ENCODE results near the gene RAX2. TPM values are rescaled to one million over a fixed set of nuclear protein-coding genes. Genes with fewer than 3 reads are reported as not detected.

Gene RAX2
- polyA plus RNA-seq, 1 of the 3 experiments (the other 2 are of a cell fraction): not detected

DNA sequence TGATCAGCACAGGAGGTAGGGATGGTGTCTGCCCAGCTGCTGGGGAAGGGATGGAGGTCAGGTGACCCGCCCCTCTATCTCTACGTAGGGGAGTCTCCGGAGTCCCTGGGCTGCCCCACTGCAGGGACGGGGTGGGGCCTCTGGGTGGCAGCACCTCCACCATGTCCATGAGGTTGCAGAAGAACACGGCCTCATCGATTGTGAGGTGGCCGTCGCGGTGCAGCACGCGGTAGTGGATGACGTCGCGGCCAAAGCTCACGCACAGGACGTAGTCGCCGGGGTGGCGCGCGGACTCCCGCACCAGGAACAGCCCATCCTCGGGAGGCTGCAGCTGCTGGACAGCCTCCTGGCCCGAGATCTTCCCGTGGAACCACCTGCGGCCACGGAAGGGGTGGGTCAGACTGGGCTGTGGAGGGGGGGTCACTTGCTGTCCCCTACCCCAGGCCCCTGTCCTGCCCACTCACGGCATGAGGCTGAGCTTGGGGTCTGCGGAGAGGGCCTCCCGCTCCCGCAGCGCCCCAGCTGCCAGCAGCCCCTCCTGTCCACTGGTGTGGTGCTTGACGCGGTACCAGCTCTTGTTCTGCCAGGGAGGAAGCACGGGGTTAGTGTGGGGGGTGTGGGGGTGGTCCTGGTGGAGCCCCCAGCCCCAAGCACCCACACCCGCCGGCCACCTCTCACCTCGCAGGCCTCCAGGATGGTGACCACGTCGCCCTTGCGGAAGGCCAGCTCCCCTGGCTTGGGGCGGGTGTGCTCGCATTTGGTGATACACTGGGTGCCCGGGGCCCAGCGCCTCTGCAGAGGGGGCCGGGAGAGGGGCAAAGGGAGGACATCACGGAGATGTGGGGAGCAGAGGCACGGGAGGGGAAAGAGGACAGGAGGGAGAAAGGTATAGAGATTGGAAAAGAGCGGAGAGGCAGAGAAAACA, 11.9 kb upstream of the RAX2 start:
- TF ChIP-seq CHD2 (IDR thresholded peaks at IDR 0.05; ENCODE audit: low read length, partially characterized antibody): no peak
- TF ChIP-seq, protein P1, sequence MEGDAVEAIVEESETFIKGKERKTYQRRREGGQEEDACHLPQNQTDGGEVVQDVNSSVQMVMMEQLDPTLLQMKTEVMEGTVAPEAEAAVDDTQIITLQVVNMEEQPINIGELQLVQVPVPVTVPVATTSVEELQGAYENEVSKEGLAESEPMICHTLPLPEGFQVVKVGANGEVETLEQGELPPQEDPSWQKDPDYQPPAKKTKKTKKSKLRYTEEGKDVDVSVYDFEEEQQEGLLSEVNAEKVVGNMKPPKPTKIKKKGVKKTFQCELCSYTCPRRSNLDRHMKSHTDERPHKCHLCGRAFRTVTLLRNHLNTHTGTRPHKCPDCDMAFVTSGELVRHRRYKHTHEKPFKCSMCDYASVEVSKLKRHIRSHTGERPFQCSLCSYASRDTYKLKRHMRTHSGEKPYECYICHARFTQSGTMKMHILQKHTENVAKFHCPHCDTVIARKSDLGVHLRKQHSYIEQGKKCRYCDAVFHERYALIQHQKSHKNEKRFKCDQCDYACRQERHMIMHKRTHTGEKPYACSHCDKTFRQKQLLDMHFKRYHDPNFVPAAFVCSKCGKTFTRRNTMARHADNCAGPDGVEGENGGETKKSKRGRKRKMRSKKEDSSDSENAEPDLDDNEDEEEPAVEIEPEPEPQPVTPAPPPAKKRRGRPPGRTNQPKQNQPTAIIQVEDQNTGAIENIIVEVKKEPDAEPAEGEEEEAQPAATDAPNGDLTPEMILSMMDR (IDR thresholded peaks at IDR 0.05): peak; percentile 34; the same call in 1 of the 2 replicates
- peak; percentile 29; the same call in 1 of the 2 replicates for TF ChIP-seq SMC3 (IDR thresholded peaks at IDR 0.05; ENCODE audit: low read depth, low read length)
- TF ChIP-seq RAD21 (IDR thresholded peaks at IDR 0.05; ENCODE audit: low read length): peak; percentile 63
- TF ChIP-seq TEAD4 (IDR thresholded peaks at IDR 0.05; ENCODE audit: borderline replicate concordance, insufficient read depth): no peak
- TF ChIP-seq TAF1 (IDR thresholded peaks at IDR 0.05; ENCODE audit: borderline replicate concordance, low read depth, low read length): no peak
- TF ChIP-seq, protein P2, sequence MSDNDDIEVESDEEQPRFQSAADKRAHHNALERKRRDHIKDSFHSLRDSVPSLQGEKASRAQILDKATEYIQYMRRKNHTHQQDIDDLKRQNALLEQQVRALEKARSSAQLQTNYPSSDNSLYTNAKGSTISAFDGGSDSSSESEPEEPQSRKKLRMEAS (IDR thresholded peaks at IDR 0.05; ENCODE audit: low read depth): peak; percentile 64; the same call in 1 of the 2 replicates
- Histone ChIP-seq H3K27me3 (ENCODE audit: insufficient read depth) (peaks cover 31% of the 10 kb centered on the region), H3K9ac (no peak overlapping the region), H3K4me3 (ENCODE audit: low read depth in 2 of 2, low read length in 1 of 2) (no peak overlapping the region), H3K4me2 (no peak overlapping the region), H3K27ac (ENCODE audit: low read depth in 2 of 2, low read length in 1 of 2) (no peak overlapping the region), H4K20me1 (ENCODE audit: insufficient read depth) (no peaks in the 10 kb centered on the region), H3F3A (replicated peaks; ENCODE audit: insufficient read depth) (no peaks in the 10 kb centered on the region), H3K9me3 (peaks cover 9% of the 10 kb centered on the region), H3K36me3 (replicated peaks in 1 of 2; ENCODE audit: control insufficient read depth in 1 of 2, insufficient read depth in 2 of 2, low read length in 1 of 2) (no peaks in the 10 kb centered on the region), H3K9me2 (no peaks in the 10 kb centered on the region), H3K4me1 (ENCODE audit: control insufficient read depth in 1 of 2, insufficient read depth in 2 of 2, low read depth in 1 of 2, low read length in 1 of 2) (no peaks in the 10 kb centered on the region; a peak in 1 of 4 replicates), H2AFZ (ENCODE audit: low read depth) (no peak overlapping the region), H3K79me2 (ENCODE audit: insufficient read depth) (no peaks in the 10 kb centered on the region)
- POLR2A ChIA-PET: interaction anchor here (0.6 kb wide), 1 partner anchor 204 kb away, joined by 3 read pairs; no protein-coding TSS in a partner anchor
- CTCF ChIA-PET: interaction anchor here (0.6 to 2.6 kb wide), 17 partner anchors 10 to 204 kb away, joined by 3 to 26 read pairs (median 4); partner anchors contain the start of genes ATCAY, DAPK3 and RAX2
- peak; percentile 88 for DNase-seq
- WGBS (ENCODE audit: low lambda C conversion rate): 18% methylated on average over 14 of the region's 49 CpGs

DNA sequence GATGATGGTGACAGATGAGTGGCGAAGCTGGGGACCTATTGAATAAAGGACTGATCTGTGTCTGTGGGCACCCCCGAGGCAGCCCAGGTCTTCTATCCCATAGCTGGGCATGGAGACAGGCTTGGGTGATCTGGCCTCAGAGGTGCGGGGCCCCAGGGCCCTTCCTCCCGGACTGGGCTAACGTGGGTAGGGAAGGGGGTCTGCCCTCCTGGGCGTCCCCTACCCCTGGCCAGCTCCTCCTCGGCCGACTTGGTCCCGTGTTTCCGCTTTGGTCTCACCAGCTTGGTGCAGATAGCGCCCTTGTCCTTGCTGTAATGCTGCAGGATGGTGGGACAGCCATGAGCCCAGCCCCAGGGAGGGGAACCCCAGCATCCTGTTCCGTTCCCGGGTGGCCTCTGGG, 10.9 kb upstream of the RAX2 start:
- Histone ChIP-seq H3K9me2 (no peaks in the 10 kb centered on the region), H3K9ac (no peak overlapping the region), H3K9me3 (peaks cover 9% of the 10 kb centered on the region), H3K27ac (ENCODE audit: low read depth in 2 of 2, low read length in 1 of 2) (no peak overlapping the region), H3K4me1 (ENCODE audit: control insufficient read depth in 1 of 2, insufficient read depth in 2 of 2, low read depth in 1 of 2, low read length in 1 of 2) (no peaks in the 10 kb centered on the region; a peak in 1 of 4 replicates), H3K27me3 (ENCODE audit: insufficient read depth) (peaks cover 38% of the 10 kb centered on the region), H3K79me2 (ENCODE audit: insufficient read depth) (no peaks in the 10 kb centered on the region), H3K36me3 (replicated peaks in 1 of 2; ENCODE audit: control insufficient read depth in 1 of 2, insufficient read depth in 2 of 2, low read length in 1 of 2) (no peaks in the 10 kb centered on the region), H3K4me2 (no peak overlapping the region), H3F3A (replicated peaks; ENCODE audit: insufficient read depth) (no peaks in the 10 kb centered on the region), H2AFZ (ENCODE audit: low read depth) (no peak overlapping the region), H4K20me1 (ENCODE audit: insufficient read depth) (no peaks in the 10 kb centered on the region), H3K4me3 (ENCODE audit: low read depth in 2 of 2, low read length in 1 of 2) (no peak overlapping the region)
- DNase-seq: no peak
- ChIA-PET CTCF (interaction anchor here (1.2 to 2.6 kb wide), 8 partner anchors 11 to 188 kb away, joined by 3 to 26 read pairs (median 4); partner anchors contain the start of gene DAPK3), POLR2A (no interaction called here)
- TF ChIP-seq TAF1 (IDR thresholded peaks at IDR 0.05; ENCODE audit: borderline replicate concordance, low read depth, low read length) (no peak), MXI1 (IDR thresholded peaks at IDR 0.05; ENCODE audit: low read depth, low read length) (no peak), TEAD4 (IDR thresholded peaks at IDR 0.05; ENCODE audit: borderline replicate concordance, insufficient read depth) (no peak)
- TF ChIP-seq, protein P3, sequence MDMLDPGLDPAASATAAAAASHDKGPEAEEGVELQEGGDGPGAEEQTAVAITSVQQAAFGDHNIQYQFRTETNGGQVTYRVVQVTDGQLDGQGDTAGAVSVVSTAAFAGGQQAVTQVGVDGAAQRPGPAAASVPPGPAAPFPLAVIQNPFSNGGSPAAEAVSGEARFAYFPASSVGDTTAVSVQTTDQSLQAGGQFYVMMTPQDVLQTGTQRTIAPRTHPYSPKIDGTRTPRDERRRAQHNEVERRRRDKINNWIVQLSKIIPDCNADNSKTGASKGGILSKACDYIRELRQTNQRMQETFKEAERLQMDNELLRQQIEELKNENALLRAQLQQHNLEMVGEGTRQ (IDR thresholded peaks at IDR 0.05; ENCODE audit: borderline replicate concordance, low read depth, low read length): no peak
- 28% methylated on average over 4 of the region's 13 CpGs for WGBS (ENCODE audit: low lambda C conversion rate)
